SH-SY5Y (cell line): ENCODE results near the gene MECP2.

ENCODE experiments used
- GATA2 ChIP-seq: IDR thresholded peaks from 2 replicates; pipeline ENCODE4 v1.6.1; 2011; ENCODE audit warnings: mild to moderate bottlenecking, low read depth, low read length
- GATA3 ChIP-seq: IDR thresholded peaks from 2 replicates; pipeline ENCODE4 v1.6.1; 2011; ENCODE audit warnings: low read depth, mild to moderate bottlenecking, low read length, moderate library complexity

MECP2 gene

DNA sequence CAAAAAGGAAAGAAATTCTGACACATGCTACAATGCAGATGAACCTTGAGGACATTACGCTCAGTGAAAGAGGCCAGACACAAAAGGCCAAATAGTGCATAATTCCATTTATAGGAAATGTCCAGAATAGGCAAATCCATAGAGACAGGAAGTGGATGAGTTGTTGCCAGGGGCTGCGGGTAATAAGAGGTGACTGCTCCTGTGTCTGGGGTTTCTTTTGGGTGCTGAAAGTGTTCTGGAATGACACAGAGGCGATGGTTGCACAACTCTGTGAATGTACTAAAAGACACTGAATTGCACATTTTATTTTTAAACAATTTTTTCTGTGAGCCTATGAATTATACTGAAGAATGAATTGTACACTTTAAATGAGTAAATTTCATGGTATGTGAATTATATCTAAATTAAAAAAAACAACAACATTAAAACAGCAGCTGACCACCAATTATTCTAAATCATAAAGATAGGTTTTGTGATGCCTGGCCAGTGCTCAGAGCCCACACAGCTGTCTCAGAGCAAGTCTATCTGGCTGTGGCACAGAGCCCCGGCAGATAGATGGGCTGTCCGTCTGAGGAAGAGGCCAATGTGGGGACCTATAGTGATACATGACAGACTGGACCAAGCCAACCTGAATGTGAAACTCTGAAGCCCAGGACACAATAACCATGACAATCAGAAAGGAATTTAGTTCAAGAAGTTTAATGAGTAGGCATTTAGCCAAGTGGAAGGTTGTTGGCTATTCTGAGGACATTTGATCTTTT is 54.3 kb downstream of the MECP2 start:
- no peak for TF ChIP-seq GATA2
- no peak for TF ChIP-seq GATA3

- TF ChIP-seq GATA2 (no peak), GATA3 (no peak)
These were observed 56.7 kb downstream of the MECP2 start for GRCh38 chrX:154040863-154041262.

DNA sequence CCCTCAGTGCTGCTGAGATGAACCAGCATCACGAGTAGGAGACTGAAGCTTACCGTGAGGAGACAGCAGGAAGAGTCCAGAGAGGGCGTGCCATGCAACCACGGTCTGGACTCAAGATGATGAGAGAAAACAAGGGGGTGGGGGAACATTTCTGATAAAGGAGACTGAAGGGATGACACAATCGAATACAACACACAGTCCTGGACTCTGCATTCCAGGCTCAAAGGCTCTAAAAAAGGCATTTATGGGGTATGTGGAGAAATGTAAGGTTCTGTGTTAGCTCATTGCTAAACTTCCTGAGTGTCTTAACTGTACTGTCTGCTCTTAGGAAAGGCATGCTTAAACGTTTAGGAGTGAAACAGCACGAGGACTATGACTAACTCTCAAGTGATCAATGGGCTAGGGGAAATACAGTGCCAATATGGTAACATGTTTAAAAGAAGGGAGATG is 57.2 kb downstream of the MECP2 start:
- no peak for TF ChIP-seq GATA3
- TF ChIP-seq GATA2 = no peak

GRCh38 chrX:154039577-154039976 is 57.9 kb downstream of the MECP2 start:
- TF ChIP-seq GATA3 = no peak
- no peak for TF ChIP-seq GATA2

- TF ChIP-seq GATA3 = no peak
- TF ChIP-seq GATA2 = no peak
These were observed 58.9 kb downstream of the MECP2 start for GRCh38 chrX:154038656-154039055.

- TF ChIP-seq GATA2 = no peak
- TF ChIP-seq GATA3 = no peak
These were observed 59.8 kb downstream of the MECP2 start for GRCh38 chrX:154037754-154038153.

DNA sequence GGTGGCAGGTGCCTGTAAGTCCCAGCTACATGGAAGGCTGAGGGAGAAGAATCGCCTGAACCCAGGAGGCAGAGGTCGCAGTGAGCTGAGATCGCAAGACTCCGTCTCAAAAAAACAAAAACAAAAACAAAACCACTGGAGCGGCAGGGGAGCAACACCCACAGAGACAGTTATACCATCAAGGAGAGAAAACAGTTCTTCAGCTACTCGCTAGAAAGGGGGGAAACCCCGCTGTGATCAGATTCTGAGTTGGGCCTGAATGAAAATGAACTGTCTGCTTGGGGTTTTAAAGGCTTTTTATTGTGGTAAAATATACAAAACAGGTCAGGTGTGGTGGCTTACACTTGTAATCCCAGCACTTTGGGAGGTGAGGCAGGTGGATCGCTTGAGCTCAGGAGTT is 61.0 kb downstream of the MECP2 start:
- no peak for TF ChIP-seq GATA2
- no peak for TF ChIP-seq GATA3

DNA sequence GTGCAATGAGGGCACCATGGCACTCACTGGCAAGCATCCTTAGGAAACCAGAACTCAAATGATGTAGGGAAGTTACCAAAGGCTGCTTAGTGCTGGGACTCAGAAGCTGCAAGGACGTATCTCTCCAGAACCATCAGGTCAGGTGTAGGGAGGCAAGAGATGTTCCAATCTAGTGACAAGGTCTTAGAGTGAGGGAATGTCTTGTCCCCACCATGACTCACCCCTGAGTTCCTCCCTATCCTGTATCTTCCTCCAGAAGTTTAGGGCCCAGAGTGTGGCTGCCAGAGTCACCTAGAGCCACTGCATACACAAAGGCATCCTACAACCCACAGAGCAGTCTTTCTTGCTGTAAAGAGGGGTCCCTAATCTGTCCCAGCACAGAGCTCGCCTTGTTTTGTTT is 63.7 kb downstream of the MECP2 start:
- TF ChIP-seq GATA3 (no peak), GATA2 (no peak)

GRCh38 chrX:154032653-154033052 is 64.9 kb downstream of the MECP2 start:
- TF ChIP-seq GATA2 (no peak), GATA3 (no peak)

- no peak for TF ChIP-seq GATA3
- no peak for TF ChIP-seq GATA2
These were observed 65.4 kb downstream of the MECP2 start for GRCh38 chrX:154032160-154032559.

GRCh38 chrX:154030715-154031305 is 66.7 kb downstream of the MECP2 start:
- TF ChIP-seq GATA3 (no peak), GATA2 (no peak)

- TF ChIP-seq GATA2 (no peak), GATA3 (no peak)
These were observed 67.3 kb downstream of the MECP2 start for GRCh38 chrX:154030266-154030665.

DNA sequence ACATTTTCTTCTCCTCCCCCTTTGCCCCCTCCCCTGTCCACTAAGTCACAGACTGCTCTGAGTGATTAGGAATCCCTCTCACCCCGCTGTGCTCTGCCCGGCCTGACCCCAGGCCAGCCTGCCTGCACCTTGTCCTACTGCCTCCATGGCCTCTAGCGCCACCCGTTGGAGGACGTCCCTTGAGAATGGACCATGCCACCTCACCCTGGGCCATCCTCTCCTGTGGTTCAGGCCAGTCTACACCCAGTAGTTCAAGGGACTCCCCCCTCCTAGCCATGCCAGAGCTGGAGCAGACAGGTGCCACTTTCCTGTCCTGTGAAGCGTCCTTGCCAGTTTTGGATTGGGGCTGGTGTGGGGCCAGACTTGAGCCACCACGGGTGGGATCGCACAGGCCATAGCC is 68.1 kb downstream of the MECP2 start:
- no peak for TF ChIP-seq GATA2
- no peak for TF ChIP-seq GATA3

- TF ChIP-seq GATA2 (no peak), GATA3 (no peak)
These were observed 68.9 kb downstream of the MECP2 start for GRCh38 chrX:154028502-154029184.

DNA sequence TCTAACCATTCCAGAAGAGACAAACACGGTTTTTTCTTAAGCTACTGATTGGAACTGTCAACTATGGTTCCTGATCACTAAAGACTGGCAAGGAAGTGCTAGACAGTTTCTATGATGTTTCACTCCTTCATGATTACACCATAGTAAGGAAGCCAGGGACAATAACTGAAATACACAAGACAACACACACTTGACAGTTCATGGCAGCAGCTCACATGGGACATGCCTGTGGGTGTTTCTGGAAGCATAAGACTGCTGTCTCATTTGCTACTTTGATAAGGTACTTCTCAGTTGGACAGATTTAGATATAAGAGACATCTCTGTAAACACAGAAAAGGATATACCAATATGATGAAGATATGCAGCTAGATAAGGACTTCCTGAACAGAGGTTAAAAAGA is 69.5 kb downstream of the MECP2 start:
- no peak for TF ChIP-seq GATA3
- TF ChIP-seq GATA2 = no peak
